Caco-2 (cell line): ENCODE measurements around the gene ACCSL. TPM values are rescaled to one million over a fixed set of nuclear protein-coding genes. Genes with fewer than 3 reads are reported as not detected.

Source experiments
- BruUV-seq: library from RNA; stranded (reverse); fragments of 400-500 nt; replicated peaks from 2 replicates; lab custom pipeline; 2021; lab: Mats Ljungman, UMichigan
- CTCF ChIA-PET: fragments of 300-600 bp; sonication (Branson Sonifier 250); formaldehyde crosslinking; loops from one replicate; lab custom pipeline; 2022; ENCODE audit warnings: antibody characterized with exemption; lab: Charles Lee
- POLR2A ChIA-PET: fragments of 300-600 bp; sonication (Branson Sonifier 250); formaldehyde crosslinking; loops from one replicate; lab custom pipeline; 2022; ENCODE audit warnings: antibody characterized with exemption; lab: Charles Lee
- DNase-seq, 2 experiments: peaks; one replicate each; pipeline versions ENCODE4 v3.0.0 to v3.0.0-alpha.2; 2020 to 2022
- H3K27me3 ChIP-seq: replicated peaks from 2 replicates; pipeline ENCODE4 v1.6.0; 2011; ENCODE audit warnings: low read length; ENCODE audit not compliant: control insufficient read depth, insufficient read depth
- H3K36me3 ChIP-seq: 2 replicates; pipeline ENCODE4 v1.5.1; 2011; ENCODE audit warnings: low read length; ENCODE audit not compliant: control insufficient read depth, insufficient read depth
- H3K4me1 ChIP-seq: fragments of 250-450 bp; sonication (Bioruptor Pico); 2 replicates; pipeline ENCODE4 v1.5.1; 2020; ENCODE audit warnings: mild to moderate bottlenecking
- H3K4me3 ChIP-seq: 2 replicates; pipeline ENCODE4 v1.5.1; 2011; ENCODE audit warnings: low read depth, mild to moderate bottlenecking, control low read depth, low read length
- H3K9me3 ChIP-seq: fragments of 250-450 bp; sonication (Bioruptor Pico); 2 replicates; pipeline ENCODE4 v1.5.1; 2020; ENCODE audit warnings: mild to moderate bottlenecking, moderate library complexity
- H3K27ac Mint-ChIP-seq: one replicate; pipeline ENCODE4 v1.8.0; 2022; ENCODE audit warnings: mixed read lengths; ENCODE audit not compliant: unreplicated experiment
- H3K27me3 Mint-ChIP-seq: one replicate; pipeline ENCODE4 v1.8.0; 2022; ENCODE audit warnings: mixed read lengths; ENCODE audit not compliant: insufficient read depth, unreplicated experiment
- H3K36me3 Mint-ChIP-seq: one replicate; pipeline ENCODE4 v1.8.0; 2022; ENCODE audit warnings: mild to moderate bottlenecking, mixed read lengths; ENCODE audit not compliant: insufficient read depth, unreplicated experiment
- H3K4me1 Mint-ChIP-seq: one replicate; pipeline ENCODE4 v1.8.0; 2022; ENCODE audit warnings: low read depth, mixed read lengths; ENCODE audit not compliant: unreplicated experiment
- H3K4me3 Mint-ChIP-seq: one replicate; pipeline ENCODE4 v1.8.0; 2022; ENCODE audit warnings: mild to moderate bottlenecking, moderate library complexity, mixed read lengths; ENCODE audit not compliant: unreplicated experiment
- H3K9me3 Mint-ChIP-seq: one replicate; pipeline ENCODE4 v1.8.0; 2022; ENCODE audit warnings: mixed read lengths; ENCODE audit not compliant: unreplicated experiment
- CTCF ChIP-seq, 2 experiments: fragments of 200-600 bp in 1 of 2; IDR thresholded peaks; 1 replicate in 1 of 2; 2 replicates in 1 of 2; pipeline versions ENCODE4 v1.5.1 to v1.8.0; 2011 to 2022; ENCODE audit warnings: antibody characterized with exemption in 1 of 2, control low read depth in 1 of 2, inconsistent platforms in 1 of 2, low read depth in 1 of 2, low read length in 1 of 2, mild to moderate bottlenecking in 1 of 2, moderate library complexity in 1 of 2; ENCODE audit not compliant: insufficient read depth in 1 of 2, severe bottlenecking in 1 of 2, unreplicated experiment in 1 of 2
- intact Hi-C: fragments of 100-400 bp; cut with micrococcal nuclease; formaldehyde crosslinking; loops from one replicate; pipeline ENCODE4 v1.10.0; 2022; ENCODE audit not compliant: unreplicated experiment
- total RNA-seq: library from RNA; stranded (reverse); gene quantifications from 2 replicates; pipeline ENCODE4 v1.2.3, GENCODE V29; 2022

The ACCSL gene
- total RNA-seq, 1 experiment from 2014 or later, result not detected

GRCh38 chr11:44095506-44096359 is 48.0 kb downstream of the ACCSL start, which contains the start of gene EXT2:
EXT2 (plus strand) TSS chr11:44095678; CDS start chr11:44107713, 12,035 bp downstream.
- Mint-ChIP-seq H3K36me3 (no peaks in the 10 kb centered on the region), H3K4me3 (peak within 1 kb of the TSS; percentile 94), H3K9me3 (no peaks in the 10 kb centered on the region), H3K27ac (peak within 1 kb of the TSS; percentile 83), H3K4me1 (peaks cover 18% of the 10 kb centered on the region), H3K27me3 (peaks cover 3% of the 10 kb centered on the region)
- ChIA-PET POLR2A (no interaction called here), CTCF (interaction anchor here (0.9 to 2.7 kb wide), 5 partner anchors 9 to 444 kb away, joined by 3 to 34 read pairs (median 6); no protein-coding TSS in a partner anchor)
- H3K9me3 ChIP-seq, result no peaks in the 10 kb centered on the region
- peaks cover 1% of the 10 kb centered on the region; the same call in 1 of the 2 replicates for H3K36me3 ChIP-seq
- H3K4me3 ChIP-seq, result peak within 1 kb of the TSS; percentile 95
- DNase-seq, result peak; percentile 84 to 92
- intact Hi-C loops, result loop anchor here (1.0 to 2.0 kb wide), 3 partner anchors 29 to 521 kb away; partner anchors contain the start of gene ACCS
- H3K4me1 ChIP-seq, result peaks cover 6% of the 10 kb centered on the region; the same call in 1 of the 2 replicates
- TF ChIP-seq CTCF (IDR thresholded peaks at IDR 0.05; ENCODE audit: insufficient read depth in 1 of 2, low read depth in 1 of 2, low read length in 1 of 2, severe bottlenecking in 1 of 2, unreplicated experiment in 1 of 2), result peak; percentile 76 to 97
- H3K27me3 ChIP-seq, result no peaks in the 10 kb centered on the region
- no TSS peak for BruUV-seq

- intact Hi-C loops, result loop anchor here (1.0 kb wide), 1 partner anchor 230 kb away; no protein-coding TSS in a partner anchor
- Histone ChIP-seq H3K36me3 (peaks cover 1% of the 10 kb centered on the region; the same call in 1 of the 2 replicates), H3K4me1 (peaks cover 6% of the 10 kb centered on the region; the same call in 1 of the 2 replicates), H3K9me3 (no peaks in the 10 kb centered on the region), H3K4me3 (peak overlapping the region; percentile 95), H3K27me3 (no peaks in the 10 kb centered on the region)
- Mint-ChIP-seq H3K4me3 (peak overlapping the region; percentile 94), H3K27ac (peak overlapping the region; percentile 83), H3K36me3 (no peaks in the 10 kb centered on the region), H3K4me1 (peaks cover 18% of the 10 kb centered on the region), H3K27me3 (peaks cover 3% of the 10 kb centered on the region), H3K9me3 (no peaks in the 10 kb centered on the region)
- ChIA-PET CTCF (interaction anchor here (0.5 kb wide), 1 partner anchor 427 kb away, joined by 3 read pairs; no protein-coding TSS in a partner anchor), POLR2A (no interaction called here)
- BruUV-seq, result no TSS peak
- DNase-seq, result no peak
- no peak for TF ChIP-seq CTCF (IDR thresholded peaks at IDR 0.05; ENCODE audit: insufficient read depth in 1 of 2, low read depth in 1 of 2, low read length in 1 of 2, severe bottlenecking in 1 of 2, unreplicated experiment in 1 of 2)
Observed at GRCh38 chr11:44096360-44097185, 48.8 kb downstream of the ACCSL start.

GRCh38 chr11:44097821-44098220 is 50.0 kb downstream of the ACCSL start:
- intact Hi-C loops, result no loop called here
- H3K27me3 Mint-ChIP-seq, result peaks cover 3% of the 10 kb centered on the region
- Histone ChIP-seq H3K4me3 (no peak overlapping the region), H3K27me3 (no peaks in the 10 kb centered on the region), H3K4me1 (peaks cover 6% of the 10 kb centered on the region; the same call in 1 of the 2 replicates), H3K9me3 (no peaks in the 10 kb centered on the region; the same call in 1 of the 2 replicates), H3K36me3 (peaks cover 1% of the 10 kb centered on the region; the same call in 1 of the 2 replicates)
- no peak for TF ChIP-seq CTCF (IDR thresholded peaks at IDR 0.05; ENCODE audit: insufficient read depth in 1 of 2, low read depth in 1 of 2, low read length in 1 of 2, severe bottlenecking in 1 of 2, unreplicated experiment in 1 of 2)
- DNase-seq, result no peak
- no peak overlapping the region for H3K4me3 Mint-ChIP-seq
- no TSS peak for BruUV-seq
- ChIA-PET CTCF (no interaction called here), POLR2A (no interaction called here)
- no peaks in the 10 kb centered on the region for H3K9me3 Mint-ChIP-seq
- peaks cover 18% of the 10 kb centered on the region for H3K4me1 Mint-ChIP-seq
- no peaks in the 10 kb centered on the region for H3K36me3 Mint-ChIP-seq
- H3K27ac Mint-ChIP-seq, result no peak overlapping the region
